ENCODE data around the gene USP5.
"Not testable (repeated sequence)": the region's sequence is repeated elsewhere in the genome, so short reads cannot be mapped to it uniquely, and the experiment has no call there.

USP5 gene

DNA sequence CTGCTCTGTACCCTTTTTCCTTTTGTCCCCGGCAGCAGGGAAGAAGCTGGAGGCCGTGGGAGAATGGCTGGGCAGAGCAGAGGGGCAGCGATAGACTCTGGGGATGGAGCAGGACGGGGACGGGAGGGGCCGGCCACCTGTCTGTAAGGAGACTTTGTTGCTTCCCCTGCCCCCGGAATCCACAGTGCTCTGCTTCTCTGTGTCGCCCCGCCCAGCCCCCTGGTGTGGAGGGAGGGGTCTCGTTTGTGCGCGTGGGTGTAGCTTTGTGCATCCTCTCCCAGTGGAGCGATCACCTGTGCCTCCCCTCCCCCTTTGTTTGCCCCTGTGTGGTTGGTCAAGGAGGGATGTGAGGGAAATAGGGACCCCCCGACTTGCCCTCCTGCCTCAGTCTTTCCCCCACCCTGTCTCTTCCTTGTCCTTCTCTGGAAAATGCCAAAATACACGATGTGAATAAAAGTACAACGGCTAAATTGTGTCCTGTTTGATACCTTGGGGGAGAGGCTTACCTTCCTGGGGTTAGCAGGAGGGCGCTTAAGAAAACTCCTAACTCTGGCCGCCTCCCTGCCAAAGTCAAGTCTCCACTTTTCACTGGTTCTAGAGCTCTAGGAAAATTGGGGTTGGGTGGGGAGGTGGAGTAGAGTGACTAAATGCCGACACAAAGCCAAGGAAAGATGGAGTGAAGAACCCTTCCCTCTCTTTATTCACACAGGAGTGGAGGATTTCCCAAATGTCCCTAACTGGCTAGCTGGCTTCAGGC, 14.4 kb downstream of the USP5 start:
- no peak for DNase-seq (ENCODE audit: low spot score)

DNA sequence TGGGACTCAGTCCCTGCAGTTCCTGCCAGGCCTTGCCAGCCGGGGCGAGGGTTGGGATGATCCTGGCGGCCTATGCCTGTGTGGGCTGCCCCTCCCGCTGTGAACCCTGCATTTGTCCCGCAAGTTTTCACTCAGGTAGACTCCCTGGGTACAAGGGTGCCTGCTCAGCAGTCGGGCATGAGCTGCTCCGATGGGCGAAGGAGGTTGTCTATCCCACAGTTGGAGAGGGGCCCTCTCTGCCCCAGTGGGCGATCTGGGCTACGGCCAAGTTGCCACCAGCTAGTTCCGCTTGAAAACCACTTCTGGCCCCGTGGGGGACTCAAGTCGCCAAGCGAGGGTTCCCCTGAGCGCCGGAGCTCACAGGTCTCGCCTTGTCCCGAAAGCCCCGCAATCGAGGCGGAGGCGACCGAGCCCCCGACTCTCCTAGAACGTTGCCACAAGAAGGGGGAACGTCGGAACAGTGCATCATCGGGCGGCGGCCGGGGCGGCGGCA, 15.0 kb downstream of the USP5 start:
- peak; percentile 33 for DNase-seq (ENCODE audit: low spot score)

DNA sequence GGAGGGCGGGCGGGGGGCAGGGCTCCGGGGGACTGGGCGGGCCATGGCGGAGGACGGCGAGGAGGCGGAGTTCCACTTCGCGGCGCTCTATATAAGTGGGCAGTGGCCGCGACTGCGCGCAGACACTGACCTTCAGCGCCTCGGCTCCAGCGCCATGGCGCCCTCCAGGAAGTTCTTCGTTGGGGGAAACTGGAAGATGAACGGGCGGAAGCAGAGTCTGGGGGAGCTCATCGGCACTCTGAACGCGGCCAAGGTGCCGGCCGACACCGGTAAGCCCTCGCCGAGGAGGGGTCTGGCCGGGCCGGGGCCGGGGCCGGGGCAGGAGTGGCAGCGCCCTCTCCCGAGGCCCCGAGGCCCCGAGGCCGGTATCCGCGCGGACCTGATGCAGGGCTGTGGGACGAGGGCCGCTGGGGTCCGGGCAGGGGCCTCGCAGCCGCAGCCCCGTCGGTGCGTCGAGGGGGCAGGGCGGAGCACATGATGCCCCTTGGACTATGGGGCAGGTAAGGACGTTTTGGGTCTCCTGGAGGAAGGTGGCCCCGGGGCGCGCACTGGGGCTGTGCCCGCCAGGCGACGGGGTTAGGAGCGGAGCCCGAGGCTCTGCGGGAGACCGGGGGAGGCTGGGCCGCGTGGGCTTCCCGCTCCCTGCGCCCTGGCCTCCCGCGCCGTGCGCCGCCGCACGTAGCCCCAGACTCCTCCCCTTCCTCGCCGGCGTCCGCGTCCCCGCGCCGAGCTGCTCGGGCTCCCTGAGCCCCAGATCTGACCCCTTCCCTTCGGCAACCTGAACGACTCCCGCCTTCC, 15.7 kb downstream of the USP5 start, which contains the start of gene TPI1:
TSS of gene TPI1 (plus strand) at position 119 of the 798 bp plus-strand sequence. CDS start at position 155, 36 bp downstream.
- peak; percentile 96 for DNase-seq (ENCODE audit: low spot score)

DNA sequence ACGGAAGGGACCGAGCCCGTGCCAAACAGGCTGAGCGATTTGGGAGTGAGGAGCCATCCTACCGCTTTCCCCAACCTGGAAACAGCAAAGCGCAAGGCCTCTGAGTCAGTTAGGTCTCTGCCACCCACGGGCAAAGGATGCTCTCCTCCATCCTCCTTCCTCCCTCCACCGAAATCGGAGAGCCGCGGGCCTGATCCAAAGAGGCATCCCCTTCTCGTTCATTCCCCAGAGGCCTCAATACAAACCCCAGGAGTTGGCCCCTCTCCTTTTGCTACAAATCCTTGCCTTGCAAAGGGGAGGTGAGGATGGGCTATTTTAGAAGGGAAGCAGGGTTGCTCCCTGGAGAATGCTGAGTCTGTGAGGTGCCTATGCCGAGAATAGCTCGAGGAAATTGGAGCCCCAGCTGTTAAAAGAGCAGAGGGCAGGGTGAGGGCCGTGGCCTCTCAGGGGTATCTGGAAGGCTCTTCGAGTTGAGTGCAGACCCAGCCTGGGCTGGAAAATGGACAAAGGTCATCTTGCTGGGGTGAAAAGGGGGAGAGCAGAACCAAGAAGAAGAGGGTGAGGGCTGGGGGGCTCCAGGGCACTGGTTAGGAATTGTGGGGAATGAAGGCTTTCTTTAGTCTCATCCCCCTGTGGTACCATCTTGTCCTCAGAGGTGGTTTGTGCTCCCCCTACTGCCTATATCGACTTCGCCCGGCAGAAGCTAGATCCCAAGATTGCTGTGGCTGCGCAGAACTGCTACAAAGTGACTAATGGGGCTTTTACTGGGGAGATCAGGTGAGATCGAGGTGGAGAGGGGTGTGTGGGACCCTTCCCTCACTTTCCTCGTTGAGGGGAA, 16.5 kb downstream of the USP5 start:
- DNase-seq (ENCODE audit: low spot score), result no peak

DNA sequence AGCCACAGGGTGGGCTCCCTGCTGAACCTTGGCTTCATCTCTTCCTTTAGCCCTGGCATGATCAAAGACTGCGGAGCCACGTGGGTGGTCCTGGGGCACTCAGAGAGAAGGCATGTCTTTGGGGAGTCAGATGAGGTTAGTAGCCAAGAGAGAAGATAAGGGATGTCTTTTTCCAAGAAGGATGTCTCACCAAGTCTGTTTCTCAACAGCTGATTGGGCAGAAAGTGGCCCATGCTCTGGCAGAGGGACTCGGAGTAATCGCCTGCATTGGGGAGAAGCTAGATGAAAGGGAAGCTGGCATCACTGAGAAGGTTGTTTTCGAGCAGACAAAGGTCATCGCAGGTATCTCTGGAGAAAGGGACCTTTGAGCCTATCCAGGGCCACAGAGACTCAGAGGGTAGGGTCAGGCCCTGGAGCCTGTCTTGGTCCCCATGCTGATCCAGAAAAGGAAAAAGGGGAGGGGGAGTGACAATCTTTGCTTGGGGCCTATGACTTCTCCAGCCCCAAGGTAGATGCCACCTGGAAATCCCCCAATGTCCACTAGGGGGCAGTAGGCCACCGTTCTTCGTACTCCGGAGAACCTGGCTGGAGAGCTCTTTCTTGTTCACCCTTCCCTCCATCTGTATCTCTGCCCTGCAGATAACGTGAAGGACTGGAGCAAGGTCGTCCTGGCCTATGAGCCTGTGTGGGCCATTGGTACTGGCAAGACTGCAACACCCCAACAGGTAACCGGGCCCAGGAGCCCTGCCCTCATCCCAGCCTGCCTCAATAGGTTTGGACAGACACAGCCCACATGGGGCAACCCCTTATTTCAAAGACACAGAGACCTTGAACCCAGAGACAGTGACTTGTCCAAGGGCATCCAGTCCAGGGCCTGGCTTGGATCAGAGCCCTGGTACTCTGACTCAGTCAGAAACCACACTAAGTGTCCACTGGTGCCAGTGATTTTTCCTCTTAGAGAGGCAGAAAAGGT, 17.4 kb downstream of the USP5 start:
- peak; percentile 69 for DNase-seq (ENCODE audit: low spot score)

DNA sequence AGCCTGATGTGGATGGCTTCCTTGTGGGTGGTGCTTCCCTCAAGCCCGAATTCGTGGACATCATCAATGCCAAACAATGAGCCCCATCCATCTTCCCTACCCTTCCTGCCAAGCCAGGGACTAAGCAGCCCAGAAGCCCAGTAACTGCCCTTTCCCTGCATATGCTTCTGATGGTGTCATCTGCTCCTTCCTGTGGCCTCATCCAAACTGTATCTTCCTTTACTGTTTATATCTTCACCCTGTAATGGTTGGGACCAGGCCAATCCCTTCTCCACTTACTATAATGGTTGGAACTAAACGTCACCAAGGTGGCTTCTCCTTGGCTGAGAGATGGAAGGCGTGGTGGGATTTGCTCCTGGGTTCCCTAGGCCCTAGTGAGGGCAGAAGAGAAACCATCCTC, 18.4 kb downstream of the USP5 start:
- DNase-seq (ENCODE audit: low spot score), result not testable (repeated sequence)

DNA sequence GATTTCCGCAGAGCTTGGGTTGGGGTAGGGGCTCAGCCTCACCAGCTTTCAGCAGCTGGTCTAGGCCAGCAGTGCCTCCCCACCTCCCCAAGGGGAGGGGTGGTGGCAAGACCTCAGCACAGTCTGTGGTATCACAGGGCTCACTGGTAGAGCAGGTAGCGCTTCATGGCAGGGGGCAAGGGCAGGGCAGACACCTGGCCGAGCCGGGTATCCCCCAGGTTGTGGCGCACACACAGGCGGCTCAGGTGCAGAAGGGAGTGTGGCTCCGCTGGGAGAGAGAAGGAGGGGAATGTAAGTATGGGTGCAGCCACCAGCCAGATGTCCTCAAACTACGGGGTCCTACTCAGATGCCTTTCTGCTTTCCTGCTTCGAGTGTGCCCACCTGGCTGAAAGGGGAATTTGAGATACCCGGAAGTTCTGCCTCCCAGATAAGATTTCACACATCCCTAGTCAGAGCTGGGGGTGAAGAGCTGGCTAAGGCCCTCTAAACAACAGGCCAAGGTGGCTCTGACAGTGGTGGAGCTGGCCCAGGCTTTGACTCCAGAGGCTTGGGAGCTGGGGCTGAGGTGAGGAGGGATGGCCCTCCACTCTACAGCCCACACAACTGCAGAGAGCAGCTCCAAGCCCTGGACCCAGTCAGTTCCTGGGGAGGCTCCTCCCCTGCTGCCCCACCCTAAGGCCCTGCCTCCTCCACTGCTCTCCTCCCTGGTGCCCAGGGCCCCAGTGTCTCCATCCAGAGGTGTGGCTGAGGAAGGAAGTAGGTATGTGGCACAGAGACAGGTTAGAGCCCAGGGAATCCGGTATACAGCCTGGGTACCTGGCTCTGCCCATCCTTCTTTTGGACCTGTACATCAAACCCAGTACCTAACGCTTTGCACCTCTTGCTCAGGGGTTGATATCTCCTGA, 19.4 kb downstream of the USP5 start:
- peak; percentile 60 for DNase-seq (ENCODE audit: low spot score)

DNA sequence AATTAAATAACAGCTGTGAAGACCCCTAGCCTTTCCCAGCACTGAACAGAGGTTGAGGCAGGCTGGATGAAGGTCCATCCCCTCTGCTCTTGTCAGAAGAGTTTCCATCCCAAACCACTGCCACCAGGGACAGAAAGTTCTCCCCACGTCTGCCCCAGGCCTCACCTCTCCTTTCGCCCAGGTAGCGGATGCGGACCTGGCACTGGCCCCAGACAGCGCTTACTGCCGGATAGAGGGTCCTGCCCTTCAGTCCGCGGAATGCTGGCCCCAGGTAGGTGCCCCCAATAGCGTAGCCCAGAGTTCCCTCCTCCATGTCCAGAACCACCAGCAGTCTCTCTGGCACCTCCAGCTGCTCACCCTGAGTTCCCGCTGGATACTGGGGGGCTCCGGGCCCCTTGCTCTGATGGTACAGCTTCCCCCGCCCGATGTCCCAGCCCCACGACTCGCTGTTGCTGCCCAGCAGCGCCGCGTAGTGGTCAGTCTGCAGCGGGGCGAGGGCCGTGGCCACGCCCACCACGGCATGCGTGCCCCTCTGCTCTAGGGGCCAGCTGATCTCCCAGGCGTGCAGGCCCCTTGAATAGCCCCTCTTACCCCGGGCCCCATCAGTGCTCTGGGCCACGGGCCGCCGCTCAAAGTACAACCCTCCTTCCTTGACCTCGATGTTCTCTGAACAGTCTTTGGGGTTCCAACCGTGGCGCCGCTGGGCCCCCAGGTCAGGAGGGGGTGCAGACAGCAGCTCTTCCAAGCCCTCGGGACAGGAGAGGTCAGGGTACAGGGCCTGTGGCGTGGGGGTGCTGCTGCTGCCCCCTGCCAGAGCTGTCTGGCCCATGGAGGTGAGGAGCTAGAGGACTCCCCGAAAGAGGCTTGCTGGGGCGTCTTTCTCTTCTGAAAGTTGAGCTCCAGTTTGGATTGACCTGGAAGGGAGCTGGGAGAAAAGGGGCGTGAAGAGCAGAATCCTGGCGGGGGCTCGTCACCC, 20.4 kb downstream of the USP5 start:
- peak; percentile 90 for DNase-seq (ENCODE audit: low spot score)

DNA sequence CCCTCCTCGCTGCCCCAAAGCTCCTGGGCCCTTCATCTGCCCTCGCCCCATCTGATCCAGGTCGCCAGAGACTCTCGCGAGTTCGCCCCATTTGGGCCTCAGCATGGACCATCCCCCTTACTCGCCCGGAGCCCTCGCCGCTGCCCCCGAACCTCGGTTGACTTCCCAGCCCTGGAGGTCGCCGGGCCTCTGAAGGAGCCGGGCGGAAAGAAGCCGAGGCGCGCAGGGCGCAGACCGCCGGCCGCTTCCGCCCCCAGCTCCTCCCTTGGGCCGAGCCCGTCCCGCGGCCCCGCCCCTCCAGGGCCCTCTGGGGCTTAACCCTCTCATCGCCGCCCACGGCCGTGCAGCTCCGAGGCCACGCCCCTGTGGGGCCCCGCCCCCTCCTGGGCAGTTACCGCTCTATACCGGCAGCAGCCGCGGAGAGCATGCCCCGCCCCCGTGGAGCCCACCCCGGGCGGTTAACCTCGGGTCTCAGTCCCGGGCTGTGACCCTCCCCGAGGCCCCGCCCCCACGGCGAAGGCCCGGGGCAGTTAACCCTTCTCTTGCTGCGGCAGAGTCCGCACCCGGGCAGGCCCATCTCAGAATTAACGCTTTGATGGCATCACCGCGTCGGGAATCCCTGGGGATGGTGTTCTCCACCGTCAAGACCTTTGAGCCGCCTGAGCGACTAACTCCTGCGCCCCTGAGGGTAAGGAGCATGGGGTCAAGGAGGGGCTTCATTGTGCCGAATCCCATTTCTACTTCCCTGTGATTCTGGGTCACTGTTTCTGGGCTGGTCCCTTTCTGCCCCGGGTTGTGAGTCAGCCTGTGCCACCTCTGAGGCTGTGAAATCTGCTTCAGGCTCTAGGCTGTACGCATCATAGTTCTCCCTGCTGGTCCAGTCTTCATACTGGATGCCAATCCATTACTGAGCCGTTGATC, 21.4 kb downstream of the USP5 start, which contains the start of gene SPSB2:
TSS of gene SPSB2 (minus strand) at position 210 of the 921 bp plus-strand sequence. CDS start 402 bp downstream, outside the sequence.
- peak; percentile 98 for DNase-seq (ENCODE audit: low spot score)

DNA sequence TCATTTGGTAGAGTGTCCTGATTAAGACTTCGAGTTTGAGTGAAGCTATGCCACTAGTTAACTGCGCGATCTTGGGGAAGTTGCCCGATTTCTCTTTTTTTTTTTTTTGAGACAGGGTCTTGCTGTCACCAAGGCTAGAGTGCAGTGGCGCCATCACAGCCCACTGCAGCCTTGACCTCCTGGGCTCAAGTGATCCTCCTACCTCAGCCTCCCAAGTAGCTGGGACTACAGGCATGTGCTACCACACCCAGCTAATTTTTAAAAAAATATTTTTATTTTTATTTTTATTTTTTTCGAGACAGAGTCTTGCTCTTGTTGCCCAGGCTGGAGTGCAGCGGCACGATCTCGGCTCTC, 22.0 kb downstream of the USP5 start:
- DNase-seq (ENCODE audit: low spot score), result not testable (repeated sequence)

DNA sequence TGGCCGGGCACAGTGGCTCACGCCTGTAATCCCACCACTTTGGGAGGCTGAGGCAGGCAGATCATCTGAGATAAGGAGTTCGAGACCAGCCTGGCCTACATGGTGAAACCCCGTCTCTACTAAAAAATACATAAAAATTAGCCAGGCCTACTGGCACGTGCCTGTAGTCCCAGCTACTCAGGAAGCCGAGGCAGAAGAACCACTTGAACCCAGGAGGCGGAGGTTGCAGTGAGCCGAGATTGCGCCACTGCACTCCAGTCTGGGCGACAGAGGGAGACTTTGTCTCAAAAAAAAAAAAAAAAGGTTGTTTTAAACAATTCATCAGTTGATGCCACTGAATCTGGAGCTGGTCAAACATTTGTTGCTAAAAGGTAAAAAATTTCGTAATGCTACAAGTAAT, 27.9 kb downstream of the USP5 start:
- not testable (repeated sequence) for DNase-seq (ENCODE audit: low spot score)

DNA sequence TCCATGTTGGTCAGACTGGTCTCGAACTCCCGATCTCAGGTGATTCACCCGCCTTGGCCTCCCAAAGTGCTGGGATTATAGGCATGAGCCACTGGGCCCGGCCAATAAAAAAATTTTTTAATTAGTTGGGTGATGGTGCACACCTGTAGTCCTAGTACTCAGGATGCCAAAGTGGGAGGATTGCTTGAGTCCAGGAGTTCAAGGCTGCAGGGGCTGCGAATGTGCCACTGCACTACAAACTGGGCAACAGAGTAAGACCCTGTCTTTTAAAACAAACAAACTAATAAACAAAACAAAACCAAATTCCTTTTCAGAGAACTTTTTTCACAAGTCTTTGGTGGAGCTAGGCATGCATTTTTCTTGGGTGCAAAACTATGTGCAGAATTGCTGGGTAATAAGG, 31.3 kb downstream of the USP5 start:
- no peak for DNase-seq (ENCODE audit: low spot score)

DNA sequence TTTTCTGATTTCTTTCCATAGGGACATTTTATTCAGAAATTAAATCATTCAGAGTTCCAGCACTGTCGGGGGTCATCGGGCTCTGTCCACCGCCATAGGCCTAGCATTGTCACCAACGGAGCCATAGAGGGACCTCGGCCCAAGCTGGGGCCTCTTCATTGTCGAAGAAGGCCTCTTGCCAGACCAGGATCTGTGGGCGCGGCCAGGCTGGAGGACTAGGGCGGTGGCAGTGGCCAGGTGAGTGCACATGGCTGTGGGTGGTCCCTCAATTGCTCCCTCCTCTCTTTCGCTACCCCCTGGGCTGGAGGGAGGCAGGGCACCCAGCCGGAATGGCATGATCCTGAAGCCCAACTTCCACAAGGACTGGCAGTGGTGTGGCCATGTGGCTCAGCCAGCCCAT, 31.7 kb downstream of the USP5 start:
- no peak for DNase-seq (ENCODE audit: low spot score)

DNA sequence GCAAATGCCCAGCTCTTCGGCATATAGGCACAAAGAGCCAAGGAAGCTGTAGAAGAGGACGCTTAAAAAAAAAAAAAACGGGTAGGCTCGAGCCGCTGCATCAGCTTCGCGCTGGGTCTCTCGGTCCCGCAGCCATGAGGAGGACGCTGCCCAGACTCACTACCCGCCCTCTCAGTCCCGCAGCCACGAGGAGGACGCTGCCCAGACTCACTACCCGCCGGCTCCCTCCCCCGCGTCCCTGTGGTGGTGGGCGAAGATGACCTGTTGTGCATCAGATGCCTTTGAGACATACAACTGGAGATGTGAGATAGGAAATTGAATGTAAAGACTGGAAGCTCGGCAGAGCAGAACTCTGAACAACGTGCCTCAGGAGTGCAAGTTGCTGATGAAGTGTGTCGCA, 32.6 kb downstream of the USP5 start:
- no peak for DNase-seq (ENCODE audit: low spot score)

DNA sequence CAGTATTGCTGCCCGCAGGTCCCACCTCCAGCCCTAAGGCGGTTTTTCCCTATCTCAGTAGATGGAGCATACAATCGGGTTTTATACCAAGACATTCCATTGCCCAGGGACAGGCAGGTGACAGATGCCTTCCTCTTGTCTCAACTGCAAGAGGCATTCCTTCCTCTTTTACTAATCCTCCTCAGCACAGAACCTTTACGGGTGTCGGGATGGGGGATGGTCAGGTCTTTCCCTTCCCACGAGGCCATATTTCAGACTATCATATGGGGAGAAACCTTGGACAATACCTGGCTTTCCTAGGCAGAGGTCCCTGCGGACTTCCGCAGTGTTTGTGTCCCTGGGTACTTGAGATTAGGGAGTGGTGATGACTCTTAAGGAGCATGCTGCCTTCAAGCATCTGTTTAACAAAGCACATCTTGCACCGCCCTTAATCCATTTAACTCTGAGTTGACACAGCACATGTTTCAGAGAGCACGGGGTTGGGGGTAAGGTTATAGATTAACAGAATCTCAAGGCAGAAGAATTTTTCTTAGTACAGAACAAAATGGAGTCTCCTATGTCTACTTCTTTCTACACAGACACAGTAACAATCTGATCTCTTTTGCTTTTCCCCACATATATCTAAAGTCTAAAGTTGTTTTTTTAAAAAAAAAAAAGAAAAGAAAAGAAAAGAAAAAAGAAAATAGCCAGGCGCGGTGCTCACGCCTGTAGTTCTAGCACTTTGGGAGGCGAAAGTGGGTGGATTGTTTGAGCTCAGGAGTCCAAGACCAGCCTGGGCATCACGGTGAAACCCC, 34.5 kb downstream of the USP5 start:
- not testable (repeated sequence) for DNase-seq (ENCODE audit: low spot score)

DNA sequence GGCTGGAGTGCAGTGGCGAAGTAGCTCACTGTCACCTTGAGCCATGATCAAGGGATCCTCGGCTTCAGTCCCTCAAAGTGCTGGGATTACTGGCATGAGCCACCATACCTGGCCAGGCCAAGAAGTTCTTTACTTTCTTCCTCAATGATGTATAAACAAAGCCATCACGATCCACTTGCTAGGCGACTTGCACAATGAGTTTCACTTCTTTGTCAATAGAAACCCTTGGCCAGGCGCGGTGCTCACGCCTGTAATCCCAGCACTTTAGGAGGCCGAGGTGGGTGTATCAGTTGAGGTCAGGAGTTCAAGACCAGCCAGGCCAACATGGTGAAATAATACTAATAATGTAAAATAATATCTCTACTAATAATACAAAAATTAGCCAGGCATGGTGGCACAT, 35.5 kb downstream of the USP5 start:
- DNase-seq (ENCODE audit: low spot score), result no peak

DNA sequence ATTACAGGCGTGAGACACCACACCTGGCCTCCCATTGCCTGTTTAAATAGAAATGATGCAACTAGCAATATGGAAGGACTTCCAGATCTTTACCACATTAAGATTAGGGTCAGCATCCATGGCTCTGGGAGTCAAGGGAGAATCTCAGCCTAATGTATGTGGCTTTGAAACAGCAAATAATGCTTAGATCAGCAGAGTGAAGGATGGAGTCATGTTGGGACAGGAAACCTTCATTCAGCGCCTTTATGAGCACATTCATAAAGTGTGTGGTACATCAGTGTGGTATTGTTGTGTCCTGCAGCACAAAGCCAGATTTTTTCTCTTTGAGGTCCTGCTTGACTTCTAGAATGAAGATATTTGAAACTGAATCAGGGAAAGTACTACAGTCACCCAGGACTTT, 36.4 kb downstream of the USP5 start:
- no peak for DNase-seq (ENCODE audit: low spot score)
